GM18858 (cell line): ENCODE data around the gene KBTBD6.
"Not testable (repeated sequence)": the region's sequence is repeated elsewhere in the genome, so short reads cannot be mapped to it uniquely, and the experiment has no call there.

Source experiments
- ATAC-seq: cut with Tn5 transposase; IDR thresholded peaks from one replicate; pipeline ENCODE4 v1.9.1; 2021; ENCODE audit not compliant: unreplicated experiment

Gene KBTBD6

GRCh38 chr13:41133951-41134350 lies 1.3 kb upstream of the KBTBD6 start:
- no peak for ATAC-seq

- peak; percentile 4 for ATAC-seq
Observed at GRCh38 chr13:41131660-41132511, 716 bp downstream of the KBTBD6 start.

- not testable (repeated sequence) for ATAC-seq
Observed at GRCh38 chr13:41131189-41131588, 1.4 kb downstream of the KBTBD6 start.

DNA sequence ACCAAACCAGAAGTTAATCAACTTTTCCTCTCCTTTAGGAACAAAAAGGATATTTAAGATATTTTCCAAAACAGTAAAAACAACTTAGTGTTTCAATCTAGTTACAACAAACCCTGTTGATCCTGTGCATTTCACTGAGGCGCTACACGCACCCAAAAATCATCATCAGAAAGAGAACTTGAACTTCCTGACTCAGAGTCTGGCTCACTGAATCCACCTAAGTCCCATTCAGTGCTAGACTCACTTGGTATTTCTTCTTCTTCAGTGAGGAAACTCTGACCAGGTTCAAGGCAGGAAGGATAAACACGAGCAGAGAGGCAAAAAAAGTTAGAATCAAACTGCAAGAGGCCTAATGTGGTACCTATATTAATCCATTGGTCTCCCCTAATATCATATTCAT lies 2.2 kb downstream of the KBTBD6 start:
- no peak for ATAC-seq

DNA sequence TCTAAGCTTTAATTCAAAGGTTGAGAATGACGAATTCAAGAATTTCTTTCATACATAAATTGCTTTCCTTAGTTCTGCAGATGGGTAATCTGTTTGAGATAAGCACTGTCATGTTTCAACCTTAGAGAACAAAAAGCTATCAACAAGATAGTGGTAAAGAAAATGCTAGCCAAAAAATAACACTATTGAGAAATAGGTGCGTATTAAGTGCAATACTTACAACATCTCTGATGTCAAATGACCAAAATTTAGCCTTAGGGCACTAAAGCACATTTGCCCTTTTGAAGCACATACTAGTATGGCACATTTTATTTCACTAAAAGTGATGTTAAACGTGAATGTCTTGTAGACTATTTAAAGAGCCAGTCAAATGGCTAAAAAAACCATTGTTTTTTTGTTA lies 4.9 kb downstream of the KBTBD6 start:
- no peak for ATAC-seq

GRCh38 chr13:41122838-41123237 lies 9.8 kb downstream of the KBTBD6 start:
- ATAC-seq, result no peak

DNA sequence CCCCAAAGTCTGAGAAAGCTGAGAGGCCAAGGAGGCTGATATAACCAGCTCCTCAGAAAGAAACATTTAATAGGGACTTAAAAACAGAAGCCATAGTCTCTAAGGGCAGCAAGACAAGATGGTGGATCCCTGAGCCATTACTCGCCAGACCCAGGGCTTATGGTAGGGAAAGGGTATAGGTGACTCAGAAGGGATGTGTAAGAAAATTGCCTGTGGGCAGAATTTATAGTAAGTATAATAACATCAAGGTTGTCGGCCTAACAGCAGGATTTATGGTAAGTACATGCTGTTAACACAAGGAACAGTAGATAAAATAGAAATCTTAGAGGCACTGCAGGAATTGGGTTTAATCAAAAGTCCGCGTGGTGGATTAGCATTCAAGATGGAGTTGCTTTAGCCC lies 14.7 kb downstream of the KBTBD6 start:
- ATAC-seq, result no peak

GRCh38 chr13:41111454-41111853 lies 21.1 kb downstream of the KBTBD6 start:
- ATAC-seq, result no peak

DNA sequence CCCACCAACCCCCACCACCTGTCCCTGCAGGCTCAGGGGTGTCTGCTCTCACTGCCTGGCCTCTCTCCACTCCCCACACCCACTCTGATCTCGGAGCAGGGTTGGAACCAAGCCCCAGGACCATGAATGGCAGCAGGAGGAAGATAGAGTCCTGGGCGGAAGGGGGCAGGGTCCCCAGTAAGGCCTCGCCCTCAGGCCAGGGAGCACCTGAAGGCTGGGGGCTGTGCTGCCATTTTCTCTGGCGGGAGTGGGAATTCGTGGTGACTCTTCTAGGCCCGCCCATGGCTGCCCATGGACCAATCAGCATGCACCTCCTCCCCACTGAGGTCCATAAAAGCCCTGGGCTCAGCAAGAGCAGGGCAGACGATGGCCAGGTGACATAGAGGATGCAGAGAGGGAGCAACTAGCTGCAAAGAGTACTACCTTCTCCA lies 25.0 kb downstream of the KBTBD6 start:
- no peak for ATAC-seq

DNA sequence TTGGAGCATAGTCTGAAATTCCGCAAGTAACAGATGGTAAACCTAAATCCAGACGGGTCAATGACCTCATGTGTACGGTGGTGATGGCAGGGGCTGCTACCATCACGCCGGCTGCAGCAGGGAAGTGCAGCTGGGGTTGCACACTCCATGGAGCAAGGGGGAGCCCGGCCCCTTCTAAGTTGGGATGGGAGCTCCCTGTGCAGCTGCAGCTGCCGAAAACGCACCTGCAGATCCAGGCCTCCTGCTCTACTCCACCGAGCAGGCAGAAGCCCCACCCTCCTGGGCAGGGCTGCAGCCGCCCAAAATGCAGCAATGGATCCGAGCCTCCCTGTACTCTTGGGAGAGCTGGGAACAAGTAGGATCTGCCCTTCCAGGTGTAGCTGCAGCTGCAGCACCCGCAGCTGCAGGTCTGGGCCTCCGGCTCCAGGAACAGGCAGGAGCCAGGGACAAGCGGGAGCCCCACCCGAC lies 25.5 kb downstream of the KBTBD6 start:
- no peak for ATAC-seq

DNA sequence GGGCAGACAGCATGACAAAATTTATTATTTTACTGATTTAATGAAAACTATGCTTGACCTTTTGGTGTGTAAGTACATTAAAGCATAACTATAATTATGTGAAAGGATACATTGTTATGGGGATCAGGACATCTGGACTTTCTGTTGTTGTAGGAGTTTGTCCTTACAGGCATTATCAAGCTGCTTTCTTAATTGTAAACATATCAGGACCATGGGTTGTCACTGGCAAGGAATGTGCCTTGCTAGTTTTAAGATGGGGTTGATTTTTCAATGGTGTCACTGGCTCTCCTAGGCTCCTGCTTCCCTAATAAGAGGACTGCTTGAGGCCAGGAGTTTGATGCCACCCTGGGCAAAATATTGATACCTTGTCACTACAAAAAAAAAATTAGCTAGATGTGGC lies 32.6 kb downstream of the KBTBD6 start:
- ATAC-seq, result no peak

DNA sequence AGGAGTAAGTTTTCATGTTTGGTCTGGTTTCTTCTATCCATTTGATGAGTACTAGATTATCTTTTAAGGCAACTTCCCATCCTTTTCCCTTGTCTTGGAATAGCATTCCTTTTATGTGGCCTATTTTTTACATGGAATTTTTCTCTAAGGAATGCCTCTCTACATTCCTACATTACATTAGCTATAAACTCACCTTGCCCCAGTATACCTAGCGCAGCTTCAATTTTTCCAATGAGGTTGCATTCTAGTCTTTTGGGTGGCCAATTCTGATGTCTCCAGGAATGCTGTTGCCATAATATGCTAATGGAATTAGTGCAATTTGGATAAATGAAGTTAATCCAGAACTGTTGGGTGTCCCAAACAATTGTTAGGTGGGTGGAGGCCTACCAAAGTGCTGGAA lies 33.8 kb downstream of the KBTBD6 start:
- no peak for ATAC-seq

DNA sequence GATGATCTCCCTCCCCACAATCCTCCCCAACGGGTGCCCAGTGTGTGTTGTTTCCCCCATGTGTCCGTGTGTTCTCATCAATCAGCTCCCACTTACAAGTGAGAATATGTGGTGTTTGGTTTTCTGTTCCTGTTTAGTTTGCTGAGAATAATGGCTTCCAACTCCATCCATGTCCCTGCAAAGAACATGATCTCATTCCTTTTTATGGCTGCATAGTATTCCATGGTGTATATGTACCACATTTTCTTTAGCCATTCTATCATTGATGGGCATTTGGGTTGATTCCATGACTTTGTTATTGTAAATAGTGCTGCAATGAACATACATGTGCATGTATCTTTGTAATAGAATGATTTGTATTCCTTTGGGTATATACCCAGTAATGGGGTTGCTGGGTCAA lies 36.9 kb downstream of the KBTBD6 start:
- not testable (repeated sequence) for ATAC-seq

- no peak for ATAC-seq
Observed at GRCh38 chr13:41085961-41086585, 46.5 kb downstream of the KBTBD6 start.

DNA sequence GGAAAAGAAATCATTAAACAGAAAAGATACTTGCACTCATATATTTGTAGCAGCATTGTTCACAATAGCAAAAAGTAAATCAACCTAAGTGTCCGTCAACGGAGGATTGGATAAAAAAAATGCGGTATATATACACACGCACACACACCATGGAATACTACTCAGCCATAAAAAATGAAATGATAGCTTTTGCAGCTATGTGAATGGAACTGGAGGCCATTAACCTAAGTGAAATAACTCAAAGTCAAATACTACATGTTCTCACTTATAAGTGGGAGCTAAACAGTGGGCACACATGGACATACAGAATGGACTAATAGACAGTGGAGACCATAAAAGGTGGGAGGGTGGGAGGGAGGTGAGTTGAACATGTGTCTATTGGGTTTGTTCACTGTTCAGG lies 52.9 kb downstream of the KBTBD6 start:
- ATAC-seq, result no peak
